HG02759 (cell line): ENCODE results near the gene HDAC11.

Experiments
- ATAC-seq: cut with Tn5 transposase; IDR thresholded peaks from one replicate; pipeline ENCODE4 v1.9.1; 2021; ENCODE audit warnings: mild to moderate bottlenecking, moderate library complexity; ENCODE audit not compliant: unreplicated experiment

Gene HDAC11

GRCh38 chr3:13506680-13507079 lies 26.6 kb downstream of the HDAC11 start:
- no peak for ATAC-seq

- ATAC-seq: no peak
Observed at GRCh38 chr3:13507247-13507569, 27.1 kb downstream of the HDAC11 start.

GRCh38 chr3:13507570-13508339 lies 27.6 kb downstream of the HDAC11 start:
- ATAC-seq: no peak

- ATAC-seq: no peak
Observed at GRCh38 chr3:13508496-13508895, 28.4 kb downstream of the HDAC11 start.

- no peak for ATAC-seq
Observed at GRCh38 chr3:13509059-13509815, 29.1 kb downstream of the HDAC11 start.

- ATAC-seq: no peak
Observed at GRCh38 chr3:13509816-13510192, 29.7 kb downstream of the HDAC11 start.

DNA sequence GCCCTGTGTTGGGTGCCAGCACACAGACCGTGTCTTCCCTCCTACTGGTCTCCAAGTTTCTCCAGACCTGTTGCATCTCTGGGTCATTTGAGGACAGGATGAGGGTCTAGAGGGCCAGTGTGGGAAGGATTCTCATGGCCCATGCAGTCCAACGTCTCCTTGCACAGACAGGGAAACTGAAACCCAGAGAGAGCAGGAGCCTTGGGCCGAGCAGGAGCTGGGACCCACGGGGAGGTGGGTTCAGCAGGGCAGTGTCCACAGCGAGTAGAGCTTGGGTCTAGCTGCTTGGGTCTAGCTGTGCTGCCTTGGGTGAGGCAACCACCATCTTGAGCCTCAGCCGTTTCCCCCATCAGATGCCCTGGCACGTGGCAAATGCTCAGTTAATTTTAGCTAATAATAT lies 32.3 kb downstream of the HDAC11 start:
- ATAC-seq: no peak

DNA sequence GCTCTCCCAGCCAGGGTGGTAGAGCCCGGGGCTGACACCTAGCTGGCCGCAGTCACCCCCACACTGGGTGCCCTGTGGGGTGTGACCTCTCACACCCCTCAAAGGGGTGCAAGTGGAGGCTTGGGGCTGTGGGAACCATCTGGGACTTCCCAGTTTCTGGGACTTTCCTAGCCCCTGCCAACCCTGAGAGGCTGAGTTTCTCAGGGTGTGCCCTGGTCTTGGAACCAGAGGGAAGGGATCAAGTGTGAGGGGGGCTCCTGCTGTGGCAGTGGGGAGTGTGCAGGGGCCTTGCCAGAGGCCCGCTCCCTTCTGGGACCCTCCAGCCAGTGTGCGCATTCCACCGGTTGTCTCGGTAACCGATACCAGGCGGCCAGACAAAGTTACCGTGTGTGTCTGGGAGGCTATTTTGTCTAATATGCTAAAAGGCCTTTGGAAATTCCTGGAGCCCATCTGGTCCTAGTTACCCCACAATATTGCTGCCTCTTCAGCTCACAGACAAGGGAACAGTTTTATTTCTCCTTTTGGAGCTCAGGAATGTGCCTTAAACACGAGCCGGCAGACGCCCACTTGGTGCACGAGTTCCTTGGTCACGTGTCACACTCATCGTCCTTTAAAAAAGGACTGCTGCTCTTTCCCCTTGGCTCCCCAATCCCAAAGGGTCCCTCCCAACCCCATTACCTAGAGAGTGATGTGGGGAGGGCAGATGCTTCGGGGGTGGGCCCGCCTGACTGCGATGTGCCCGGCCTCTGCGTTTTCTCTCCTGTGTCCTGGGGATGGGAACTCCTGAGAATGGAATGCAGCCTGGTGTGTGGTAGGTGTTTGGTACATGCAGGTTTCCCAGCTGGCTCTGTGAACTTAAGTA lies 33.2 kb downstream of the HDAC11 start:
- no peak for ATAC-seq

DNA sequence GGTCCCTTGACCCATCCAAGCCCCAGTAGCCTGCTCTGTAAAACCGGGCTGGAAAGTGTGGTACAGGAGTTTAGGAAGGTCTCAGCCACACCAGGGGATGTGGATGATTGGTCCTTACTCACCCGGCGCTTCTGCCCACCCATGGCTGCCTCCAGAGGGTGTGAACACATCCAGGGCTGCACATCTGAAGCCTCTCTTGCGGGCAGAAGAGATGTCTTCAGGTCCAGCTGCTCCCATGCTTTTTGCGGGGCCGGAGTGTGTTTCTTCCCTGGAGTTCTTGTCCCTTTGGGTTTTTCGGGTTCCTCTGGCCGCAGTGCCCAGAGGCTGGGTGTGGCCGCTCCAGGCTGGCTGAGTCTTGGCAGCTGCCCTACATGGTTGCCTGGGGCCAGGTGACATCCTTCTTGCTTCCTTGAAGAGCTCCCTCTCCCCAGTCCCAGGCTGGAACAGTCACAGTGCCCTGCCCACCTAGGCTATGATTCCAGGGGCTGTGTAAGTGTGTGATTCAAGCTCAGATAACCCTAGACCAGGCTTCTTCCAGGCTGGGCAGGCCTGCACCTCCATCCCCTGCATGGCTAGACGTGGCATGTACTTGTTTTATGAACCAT lies 33.9 kb downstream of the HDAC11 start:
- no peak for ATAC-seq

DNA sequence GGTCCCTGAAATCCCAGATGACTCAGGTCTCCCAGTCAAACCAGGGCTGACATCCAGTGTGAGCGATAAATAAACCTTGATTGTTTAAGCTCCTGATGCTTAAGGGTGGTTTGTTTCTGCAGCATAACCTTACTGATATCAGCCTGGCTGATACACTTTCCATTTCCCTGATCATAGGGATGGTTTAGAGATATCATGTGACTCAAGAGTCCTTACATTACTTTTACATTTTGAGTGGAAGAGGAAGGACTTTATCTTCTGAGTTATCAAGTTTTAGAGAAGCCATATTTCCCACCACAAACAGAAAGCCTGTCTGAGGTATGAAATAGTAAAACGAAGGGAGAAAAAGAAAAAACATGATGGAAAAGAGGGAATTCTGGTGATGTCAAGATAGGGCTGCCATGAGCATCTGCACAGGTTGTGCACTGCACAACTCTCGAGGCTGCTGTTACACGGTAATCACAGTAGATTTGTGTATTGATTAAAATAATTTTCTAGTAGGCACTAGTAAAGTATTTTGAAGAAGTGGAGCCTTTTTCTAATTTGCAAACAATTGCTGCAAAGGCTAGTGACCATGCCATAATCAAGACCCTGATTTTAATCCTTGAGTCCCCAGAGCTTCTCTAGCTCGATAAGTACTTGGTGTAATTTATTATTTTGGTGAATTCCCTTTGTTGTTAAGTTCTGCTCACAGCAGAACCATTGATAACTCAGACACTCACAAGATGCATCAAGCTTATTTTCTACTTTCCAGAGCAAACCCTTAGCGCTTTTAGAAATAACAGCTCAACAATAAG lies 34.7 kb downstream of the HDAC11 start:
- no peak for ATAC-seq

- ATAC-seq: no peak
Observed at GRCh38 chr3:13515786-13516759, 36.0 kb downstream of the HDAC11 start.

DNA sequence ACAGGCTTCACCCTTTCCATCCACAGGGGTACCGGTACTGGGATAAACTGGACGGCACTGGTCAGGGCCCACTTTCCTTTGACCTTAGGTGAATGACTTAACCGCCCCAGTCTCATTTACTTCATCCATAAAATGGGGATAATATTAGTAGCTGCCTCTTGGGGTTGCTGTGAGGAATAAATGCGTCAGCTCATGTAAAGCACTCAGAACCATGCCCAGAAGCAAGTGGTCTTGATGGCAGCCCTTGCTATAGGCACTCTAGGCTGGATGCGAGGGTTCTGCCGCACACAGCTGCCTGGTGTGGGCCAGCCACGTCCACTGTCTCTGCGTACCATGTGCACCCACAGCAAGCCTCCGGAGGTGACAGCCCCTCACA lies 36.6 kb downstream of the HDAC11 start:
- ATAC-seq: no peak

GRCh38 chr3:13517253-13517977 lies 37.3 kb downstream of the HDAC11 start:
- ATAC-seq: no peak

DNA sequence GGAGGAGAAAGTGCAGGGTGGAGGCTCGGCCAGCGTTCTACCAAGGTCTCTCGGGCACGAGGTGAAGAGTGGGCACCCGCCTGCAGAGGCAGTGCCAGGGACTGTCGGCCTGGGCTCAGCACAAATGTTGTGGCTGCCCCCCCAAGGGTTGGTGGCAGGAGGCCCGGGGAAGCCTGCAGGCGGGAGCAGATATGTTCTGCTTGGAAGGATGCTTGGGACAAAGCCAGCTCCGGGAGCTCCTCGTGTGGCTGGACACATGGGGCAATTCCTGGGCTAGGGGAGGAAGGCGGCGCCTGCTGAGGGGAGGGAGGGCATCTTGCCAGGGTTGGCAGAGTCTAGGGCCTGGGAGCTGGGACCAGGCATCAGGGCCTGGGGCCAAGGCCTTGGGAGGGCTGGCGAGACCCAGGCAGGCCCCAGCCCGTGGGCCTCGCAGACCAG lies 38.4 kb downstream of the HDAC11 start:
- ATAC-seq: no peak

- ATAC-seq: no peak
Observed at GRCh38 chr3:13519006-13519791, 39.1 kb downstream of the HDAC11 start.

GRCh38 chr3:13520326-13520880 lies 40.3 kb downstream of the HDAC11 start:
- no peak for ATAC-seq

DNA sequence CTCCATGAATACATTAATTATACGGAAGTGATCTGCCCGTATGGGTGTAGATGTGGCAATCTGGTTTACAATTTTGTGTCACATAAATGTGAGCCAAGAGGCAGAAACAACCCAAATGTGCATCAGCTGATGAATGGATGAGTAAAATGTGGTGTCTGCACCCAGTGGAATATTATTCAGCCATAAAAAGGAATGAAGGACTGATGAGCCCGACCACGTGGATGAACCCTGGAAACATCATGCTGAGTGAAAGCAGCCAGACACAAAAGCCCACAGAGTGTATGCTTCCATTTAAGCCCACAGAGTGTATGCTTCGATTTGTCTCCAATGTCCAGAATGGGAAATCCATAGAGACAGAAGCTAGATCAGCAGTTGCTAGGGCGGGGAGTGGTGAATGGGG lies 41.2 kb downstream of the HDAC11 start:
- no peak for ATAC-seq
